GM21381 (cell line): ENCODE results near the gene C1orf21.

ENCODE experiments used
- ATAC-seq: cut with Tn5 transposase; IDR thresholded peaks from one replicate; pipeline ENCODE4 v1.9.1; 2021; ENCODE audit warnings: mild to moderate bottlenecking, moderate library complexity; ENCODE audit not compliant: unreplicated experiment

The C1orf21 gene

DNA sequence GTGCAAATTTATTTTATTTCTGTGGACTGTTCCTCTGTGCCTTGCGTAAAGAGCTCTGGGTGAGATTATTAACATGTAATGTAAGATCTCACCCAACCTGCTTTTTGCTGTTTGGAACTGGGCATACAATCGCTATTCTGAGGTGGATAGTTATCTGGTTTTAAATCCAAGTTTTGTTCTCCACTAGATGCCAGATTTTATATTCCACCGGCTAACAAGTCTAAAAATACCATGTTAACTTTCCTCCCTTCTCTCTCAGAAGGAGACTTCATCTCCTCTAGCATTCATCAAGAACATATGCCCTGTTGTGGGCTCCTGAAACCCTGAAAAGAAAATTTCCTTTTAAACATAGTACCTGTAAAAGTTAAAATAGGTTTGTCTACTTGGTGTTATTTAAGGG, 56.4 kb downstream of the C1orf21 start:
- ATAC-seq, result no peak

DNA sequence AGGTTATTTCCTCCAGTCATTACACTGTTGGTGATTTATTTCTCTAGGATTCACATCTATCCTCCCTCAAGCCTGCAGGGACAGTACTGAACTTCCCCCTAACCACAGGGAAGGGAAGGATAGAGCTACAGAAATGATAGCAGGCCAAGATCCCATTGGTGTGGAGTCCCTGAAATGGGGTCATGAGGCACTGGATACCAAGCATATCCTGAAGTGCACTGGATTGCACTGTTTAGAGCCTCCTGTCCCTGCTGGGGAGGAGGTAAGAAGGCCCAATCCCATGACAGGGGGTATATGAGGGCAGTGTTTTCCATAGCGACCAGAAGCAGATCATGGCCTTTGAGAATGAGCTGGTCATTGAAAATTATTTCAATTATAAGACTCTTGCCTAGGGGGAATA, 56.8 kb downstream of the C1orf21 start:
- no peak for ATAC-seq

GRCh38 chr1:184445997-184446396, 59.2 kb downstream of the C1orf21 start:
- no peak for ATAC-seq

- ATAC-seq, result no peak
These were observed 60.9 kb downstream of the C1orf21 start for GRCh38 chr1:184447651-184448185.

DNA sequence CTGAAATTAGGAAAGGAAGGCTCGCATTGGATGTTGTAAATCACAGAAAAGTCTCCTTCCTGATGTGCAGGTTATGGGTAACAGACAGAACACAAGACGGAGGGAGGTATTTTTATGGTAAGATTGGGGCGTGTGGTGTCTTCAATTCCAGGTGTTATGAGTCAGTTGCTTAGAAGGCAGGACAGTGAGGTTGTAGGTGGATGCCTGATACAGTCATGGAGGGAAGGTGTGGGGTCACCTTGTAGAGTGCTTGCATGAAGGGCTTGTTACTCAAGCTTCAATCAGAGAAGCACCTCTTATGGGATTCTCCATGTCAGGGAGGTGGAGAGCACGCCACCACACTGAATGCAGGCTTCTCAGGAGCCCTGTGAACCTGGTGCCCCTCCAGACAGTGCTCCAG, 63.1 kb downstream of the C1orf21 start:
- no peak for ATAC-seq

GRCh38 chr1:184455786-184456185, 69.0 kb downstream of the C1orf21 start:
- no peak for ATAC-seq

GRCh38 chr1:184456189-184456588, 69.4 kb downstream of the C1orf21 start:
- ATAC-seq, result no peak

DNA sequence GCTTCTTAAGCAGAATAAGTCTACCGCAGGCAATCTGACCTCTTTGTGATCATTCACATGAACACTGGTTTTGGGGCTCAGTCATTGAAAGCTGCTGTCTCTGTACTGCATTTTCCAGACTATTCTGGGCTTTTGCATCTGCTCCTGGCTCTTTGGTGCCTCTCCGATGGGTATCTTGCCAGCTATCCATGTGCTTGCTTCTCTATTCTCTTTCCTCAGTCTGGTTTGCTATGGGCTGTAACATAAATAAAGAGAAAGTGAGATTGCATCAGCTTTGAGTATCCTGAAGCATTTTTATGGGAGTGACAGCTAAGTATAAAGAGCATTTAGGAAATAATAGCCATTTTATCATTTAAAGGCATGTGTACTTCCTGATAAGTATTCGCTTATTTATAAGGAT, 70.7 kb downstream of the C1orf21 start:
- ATAC-seq, result no peak

DNA sequence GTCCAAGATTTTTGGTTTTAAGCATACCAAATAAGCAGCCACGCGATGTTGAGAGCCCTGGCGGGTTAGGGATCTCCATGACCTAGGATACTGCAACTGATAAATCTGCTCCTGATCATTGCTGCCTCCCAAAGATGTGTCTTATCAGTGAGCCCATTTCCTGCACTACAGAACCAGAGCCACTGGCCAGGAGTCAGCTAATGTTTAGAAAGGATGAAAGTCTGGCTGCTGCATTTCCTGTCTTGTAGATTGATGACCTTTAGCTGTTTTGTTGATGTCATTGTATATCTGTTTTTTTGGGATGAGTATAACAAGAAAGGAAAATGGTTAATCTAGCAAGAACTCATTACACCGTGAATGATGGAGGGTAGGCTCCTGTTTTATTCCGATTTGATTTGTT, 74.5 kb downstream of the C1orf21 start:
- no peak for ATAC-seq

DNA sequence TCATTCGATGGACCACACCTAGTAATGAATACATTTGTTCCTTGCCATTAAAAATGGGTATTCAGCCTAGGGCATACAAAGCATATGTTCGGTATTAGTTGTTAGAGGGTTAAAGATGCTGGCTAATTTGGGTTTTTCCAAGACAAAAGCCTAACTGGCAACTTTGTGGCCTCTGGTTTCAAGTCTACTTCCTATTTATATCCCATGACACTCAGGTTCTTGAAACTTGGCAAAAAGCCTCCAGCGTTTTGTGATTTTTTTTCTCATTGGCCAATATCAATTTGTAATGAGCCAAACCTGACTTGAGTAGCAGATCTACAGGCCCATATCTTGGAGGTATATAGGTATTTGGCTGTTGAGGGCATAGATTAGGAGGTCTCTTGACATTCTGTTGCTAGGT, 75.3 kb downstream of the C1orf21 start:
- no peak for ATAC-seq

DNA sequence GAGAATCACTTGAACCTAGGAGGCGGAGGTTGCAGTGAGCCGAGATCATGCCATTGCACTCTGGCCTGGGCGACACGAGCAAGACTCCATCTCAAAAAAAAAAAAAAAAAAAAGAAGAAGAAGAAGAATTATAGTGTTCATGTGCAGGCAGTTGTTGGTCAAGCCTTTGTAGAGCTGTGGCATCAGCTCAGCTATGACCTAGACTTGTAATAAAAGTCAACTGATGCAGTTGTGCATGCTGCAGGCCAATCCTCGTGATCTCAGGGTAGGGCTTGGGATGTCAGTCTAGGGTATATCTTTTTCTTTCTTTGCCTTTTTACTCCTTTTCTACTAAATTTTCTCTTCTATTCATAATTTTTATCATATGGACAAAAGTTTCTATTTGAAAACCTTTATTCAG, 76.2 kb downstream of the C1orf21 start:
- no peak for ATAC-seq

GRCh38 chr1:184463680-184464079, 76.9 kb downstream of the C1orf21 start:
- ATAC-seq, result no peak

GRCh38 chr1:184464757-184465156, 77.9 kb downstream of the C1orf21 start:
- ATAC-seq, result no peak

DNA sequence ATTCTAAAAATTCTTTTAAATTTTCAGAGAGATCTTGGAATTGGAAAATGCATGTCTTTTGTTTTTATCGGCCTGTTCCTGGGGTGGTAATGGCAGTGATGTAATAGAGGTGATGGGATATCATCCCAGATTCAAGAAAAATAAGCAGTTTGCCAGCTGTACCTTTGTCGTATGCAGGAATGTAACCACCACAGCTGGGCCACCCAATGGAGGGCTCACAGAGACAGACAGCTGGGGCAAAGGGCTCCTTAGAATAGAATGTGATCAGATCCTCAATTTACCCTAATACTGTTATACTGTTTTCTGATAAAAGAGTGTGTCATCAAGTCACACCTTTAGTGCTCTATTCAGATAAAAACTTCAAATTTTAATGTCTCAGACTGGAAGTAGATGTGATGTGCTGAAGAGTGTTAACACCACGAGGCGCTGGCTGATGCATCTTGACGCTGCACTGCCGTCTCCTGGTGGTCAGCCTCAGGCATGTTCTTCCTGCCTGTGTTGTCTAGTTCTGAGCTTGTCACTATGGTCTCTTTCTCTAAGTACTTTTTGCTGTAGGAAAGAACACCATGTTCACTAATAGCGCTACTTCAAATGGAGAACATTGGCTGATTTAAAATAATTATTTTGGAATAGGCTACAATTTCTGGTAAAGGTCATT, 78.8 kb downstream of the C1orf21 start:
- ATAC-seq, result no peak

DNA sequence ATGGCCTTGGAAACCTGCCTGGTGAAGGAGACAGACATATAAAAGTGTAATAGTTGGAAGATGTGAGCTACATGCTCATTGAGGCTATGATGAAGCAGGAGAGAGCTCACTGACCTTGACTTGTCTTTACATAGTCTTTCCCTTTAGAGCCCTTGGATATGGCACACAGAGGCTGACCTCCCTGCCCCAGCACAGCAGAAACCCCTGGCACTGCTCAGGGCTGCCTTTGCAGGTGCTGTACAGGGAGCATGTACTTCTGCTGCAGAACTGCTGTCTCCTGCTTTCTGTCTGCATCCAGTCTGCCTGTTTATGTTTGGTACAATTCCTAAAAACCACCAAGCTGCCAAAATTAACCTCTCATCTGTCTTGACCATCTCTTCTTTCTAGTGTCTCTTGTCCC, 80.5 kb downstream of the C1orf21 start:
- no peak for ATAC-seq

DNA sequence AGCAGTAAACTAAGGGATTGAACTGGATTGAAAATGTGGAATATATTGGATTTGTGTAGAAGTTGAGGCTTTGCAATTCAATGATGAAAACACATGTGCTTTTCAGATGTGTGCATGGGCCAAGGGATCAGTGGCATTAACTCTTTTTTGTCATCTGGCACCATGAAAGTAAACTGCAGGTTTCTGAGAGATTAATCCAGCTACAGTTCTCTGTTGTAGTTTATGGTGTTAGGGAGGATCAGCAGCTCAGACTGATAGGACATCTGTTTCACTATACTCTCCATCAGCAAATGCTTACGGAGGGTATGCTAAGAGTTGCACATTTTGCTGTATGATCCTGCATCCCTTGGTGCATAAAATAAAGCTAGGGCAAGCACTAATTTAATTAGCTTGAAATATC, 82.6 kb downstream of the C1orf21 start:
- no peak for ATAC-seq

GRCh38 chr1:184471686-184472085, 84.9 kb downstream of the C1orf21 start:
- no peak for ATAC-seq

- ATAC-seq, result no peak
These were observed 85.3 kb downstream of the C1orf21 start for GRCh38 chr1:184472136-184472535.

DNA sequence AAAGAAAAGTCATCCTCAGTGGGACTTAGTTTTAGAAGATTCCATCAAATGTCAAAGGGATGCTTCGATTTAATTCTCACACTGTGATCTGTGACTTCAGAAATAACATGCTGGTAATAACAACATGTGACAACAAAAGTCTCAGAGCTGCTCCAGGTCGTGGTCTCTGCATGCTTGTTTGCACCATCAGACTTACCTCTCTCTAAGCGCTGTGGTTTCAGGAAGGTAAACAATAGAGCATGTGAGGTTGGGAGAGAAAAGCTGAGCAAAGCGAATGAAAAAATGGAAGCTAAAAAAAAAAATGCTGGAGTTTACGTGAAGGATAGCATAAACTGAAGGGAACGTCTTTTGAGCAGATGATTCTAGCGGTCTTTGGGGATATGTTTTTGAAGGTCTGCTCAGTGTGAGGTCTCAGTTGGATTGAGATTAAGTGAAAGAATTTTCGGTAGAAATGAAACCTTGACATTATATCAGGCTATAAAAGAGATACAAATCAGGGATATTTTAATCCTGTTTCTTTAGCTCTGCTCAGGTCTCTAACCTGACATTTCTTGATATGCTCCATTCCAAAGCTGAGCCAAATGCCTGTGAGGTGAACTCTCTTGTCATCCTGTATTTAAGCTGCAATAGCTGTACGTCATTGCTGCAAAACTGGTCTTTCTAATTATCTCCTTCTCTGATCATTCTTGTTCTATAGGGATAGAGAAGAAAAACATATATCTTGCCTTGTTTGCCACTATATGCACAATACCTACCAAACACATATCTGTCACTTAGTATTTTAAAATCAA, 86.5 kb downstream of the C1orf21 start:
- no peak for ATAC-seq

DNA sequence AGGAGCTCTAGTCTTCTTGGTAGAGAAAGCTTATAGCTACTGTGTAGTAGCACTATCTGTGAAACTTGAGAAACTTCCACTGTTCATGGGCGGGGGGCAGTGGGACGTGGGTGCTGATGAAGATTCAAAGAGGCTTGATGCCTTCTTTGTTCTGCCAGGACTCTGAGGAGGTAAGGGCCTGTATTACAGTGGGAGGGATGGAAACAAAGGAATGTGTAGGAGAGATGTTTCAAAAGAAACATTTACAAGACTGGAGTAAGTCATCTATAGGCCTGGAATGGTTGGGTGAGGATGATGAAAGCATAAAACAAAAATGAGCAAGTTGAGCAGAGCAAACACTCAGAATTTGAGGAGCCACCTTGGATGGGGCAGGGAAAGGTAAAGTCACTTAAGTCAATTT, 89.4 kb downstream of the C1orf21 start:
- ATAC-seq, result no peak

DNA sequence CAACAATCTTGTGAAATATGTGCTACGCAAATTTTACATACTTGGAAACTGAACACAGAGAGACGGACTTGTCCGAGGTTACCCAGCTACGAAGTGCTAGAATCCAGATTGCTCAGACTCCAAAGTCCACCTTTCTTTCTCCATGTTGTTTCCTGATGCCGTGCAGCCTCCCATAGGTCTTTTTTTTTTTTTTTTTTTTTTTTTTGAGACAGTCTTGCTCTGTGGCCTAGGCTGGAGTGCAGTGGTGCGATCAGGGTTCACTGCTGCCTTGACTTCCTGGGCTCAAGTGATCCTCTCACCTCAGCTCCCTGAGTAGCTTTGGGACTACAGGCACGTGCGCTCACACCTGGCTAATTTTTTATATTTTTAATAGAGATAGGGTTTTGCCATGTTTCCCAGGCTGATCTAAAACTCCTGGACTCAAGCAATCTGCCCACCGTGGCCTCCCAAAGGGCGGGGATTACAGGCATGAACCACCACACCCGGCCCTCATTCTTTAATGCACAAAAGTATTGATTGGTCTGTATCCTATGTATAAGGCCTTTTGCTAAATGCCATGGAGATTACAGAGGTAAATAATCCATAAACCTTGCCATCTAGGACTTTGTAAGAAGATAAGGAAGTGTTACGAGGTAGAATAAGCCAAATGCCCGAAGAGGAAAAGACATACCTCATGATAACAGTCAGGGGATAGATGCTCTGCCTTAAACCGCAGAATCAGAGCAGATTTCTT, 92.8 kb downstream of the C1orf21 start:
- ATAC-seq, result no peak

DNA sequence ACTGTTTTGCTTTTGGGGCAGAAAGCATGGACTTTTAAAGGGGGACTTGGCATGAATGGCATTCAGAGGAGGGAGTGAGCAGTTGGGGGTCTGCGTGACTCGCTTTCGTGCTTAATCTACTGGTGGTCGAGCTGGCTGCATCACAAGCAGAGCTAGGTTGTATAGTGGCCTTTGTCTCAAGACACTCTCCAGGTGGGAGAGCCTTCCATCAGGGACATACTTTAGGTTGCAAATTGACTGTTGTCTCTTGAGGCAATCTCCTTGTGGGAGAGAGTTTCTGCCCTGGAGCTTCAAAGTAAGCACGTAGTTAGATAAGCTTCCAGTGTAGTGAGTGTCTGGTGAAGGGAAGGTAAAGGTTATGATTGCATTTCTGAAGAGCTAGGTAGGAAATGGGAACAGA, 93.9 kb downstream of the C1orf21 start:
- ATAC-seq, result no peak
